Measurements from ENCODE around the gene UBA7. TPM values are rescaled to one million over a fixed set of nuclear protein-coding genes. Genes with fewer than 3 reads are reported as not detected.

The UBA7 gene
- polyA plus RNA-seq, 1 donor = 20.5 TPM

Other genes starting within 250 kb of the UBA7 start
- gene APEH, start 139.6 kb downstream of the UBA7 start, polyA plus RNA-seq (ENCODE audit: insufficient read length) = 66.4 TPM
- 16.7 TPM for gene MST1, start 124.5 kb downstream of the UBA7 start, polyA plus RNA-seq (ENCODE audit: insufficient read length)
- gene RNF123, start 124.4 kb downstream of the UBA7 start, polyA plus RNA-seq (ENCODE audit: insufficient read length) = 56.9 TPM
- gene AMIGO3, start 94.3 kb downstream of the UBA7 start, polyA plus RNA-seq (ENCODE audit: insufficient read length) = 4.8 TPM
- 10.9 TPM for gene GMPPB, start 90.0 kb downstream of the UBA7 start, polyA plus RNA-seq (ENCODE audit: insufficient read length)
- 22.7 TPM for gene IP6K1, start 27.4 kb downstream of the UBA7 start, polyA plus RNA-seq (ENCODE audit: insufficient read length)
- not detected for gene CDHR4, start 14.1 kb downstream of the UBA7 start, polyA plus RNA-seq (ENCODE audit: insufficient read length)
- gene INKA1, start 10.7 kb downstream of the UBA7 start, polyA plus RNA-seq (ENCODE audit: insufficient read length) = 7.4 TPM
- 4.8 TPM for gene TRAIP, start 42.6 kb upstream of the UBA7 start, polyA plus RNA-seq (ENCODE audit: insufficient read length)
- 0.09 TPM for gene CAMKV, start 56.0 kb upstream of the UBA7 start, polyA plus RNA-seq (ENCODE audit: insufficient read length)
- gene MST1R, start 89.9 kb upstream of the UBA7 start, polyA plus RNA-seq (ENCODE audit: insufficient read length) = 4.4 TPM
- 9.7 TPM for gene MON1A, start 115.9 kb upstream of the UBA7 start, polyA plus RNA-seq (ENCODE audit: insufficient read length)
- gene RBM6, start 126.2 kb upstream of the UBA7 start, polyA plus RNA-seq (ENCODE audit: insufficient read length) = 74.8 TPM

Measured in hindlimb muscle (tissue), 1 donor.